GM21528 (cell line): ENCODE data around the gene ROR1.

Experiments
- ATAC-seq: cut with Tn5 transposase; IDR thresholded peaks from one replicate; pipeline ENCODE4 v1.9.1; 2021; ENCODE audit warnings: mild to moderate bottlenecking, moderate library complexity; ENCODE audit not compliant: unreplicated experiment, low FRiP score

The ROR1 gene

GRCh38 chr1:64039390-64039926, 265.6 kb downstream of the ROR1 start:
- no peak for ATAC-seq

GRCh38 chr1:64041371-64042131, 267.7 kb downstream of the ROR1 start:
- no peak for ATAC-seq

- no peak for ATAC-seq
Observed at GRCh38 chr1:64042331-64043100, 268.7 kb downstream of the ROR1 start.

GRCh38 chr1:64043288-64043687, 269.5 kb downstream of the ROR1 start:
- no peak for ATAC-seq

GRCh38 chr1:64043976-64044375, 270.2 kb downstream of the ROR1 start:
- no peak for ATAC-seq

- no peak for ATAC-seq
Observed at GRCh38 chr1:64046243-64046642, 272.4 kb downstream of the ROR1 start.

- ATAC-seq, result no peak
Observed at GRCh38 chr1:64046891-64047290, 273.1 kb downstream of the ROR1 start.

- no peak for ATAC-seq
Observed at GRCh38 chr1:64047549-64047996, 273.8 kb downstream of the ROR1 start.

- no peak for ATAC-seq
Observed at GRCh38 chr1:64049900-64050540, 276.2 kb downstream of the ROR1 start.

GRCh38 chr1:64050601-64051000, 276.8 kb downstream of the ROR1 start:
- ATAC-seq, result no peak

GRCh38 chr1:64051796-64052195, 278.0 kb downstream of the ROR1 start:
- ATAC-seq, result no peak

GRCh38 chr1:64052777-64053176, 279.0 kb downstream of the ROR1 start:
- no peak for ATAC-seq

GRCh38 chr1:64055310-64055709, 281.5 kb downstream of the ROR1 start:
- no peak for ATAC-seq

- no peak for ATAC-seq
Observed at GRCh38 chr1:64059556-64059955, 285.7 kb downstream of the ROR1 start.

- no peak for ATAC-seq
Observed at GRCh38 chr1:64060611-64061302, 286.9 kb downstream of the ROR1 start.

GRCh38 chr1:64061430-64062104, 287.8 kb downstream of the ROR1 start:
- ATAC-seq, result no peak

- no peak for ATAC-seq
Observed at GRCh38 chr1:64062529-64062928, 288.7 kb downstream of the ROR1 start.

- ATAC-seq, result no peak
Observed at GRCh38 chr1:64062941-64063581, 289.2 kb downstream of the ROR1 start.

GRCh38 chr1:64065571-64065970, 291.8 kb downstream of the ROR1 start:
- ATAC-seq, result no peak
